HG03571 (cell line): Measurements from ENCODE around the gene ME1.
A peak's percentile ranks its signal among the peaks of the same experiment; 100 is the strongest.
"Not testable (repeated sequence)": the region's sequence is repeated elsewhere in the genome, so short reads cannot be mapped to it uniquely, and the experiment has no call there.

Experiments used
- ATAC-seq: cut with Tn5 transposase; IDR thresholded peaks from one replicate; pipeline ENCODE4 v1.9.1; 2021; ENCODE audit not compliant: unreplicated experiment

ME1 gene

GRCh38 chr6:83192871-83193746, 237.7 kb downstream of the ME1 start, which contains the start of the genes PGM3 and RWDD2A:
TSS of gene PGM3 (minus strand) at chr6:83193265. CDS start at chr6:83191012, 2,253 bp downstream.
TSS of gene RWDD2A (plus strand) at chr6:83193357. CDS start at chr6:83194452, 1,095 bp downstream.
- peak; percentile 99 for ATAC-seq

- ATAC-seq: no peak
Measured at GRCh38 chr6:83192456-83192855, 238.4 kb downstream of the ME1 start.

- not testable (repeated sequence) for ATAC-seq
Measured at GRCh38 chr6:83191974-83192373, 238.9 kb downstream of the ME1 start.

GRCh38 chr6:83190626-83191025, 240.2 kb downstream of the ME1 start:
- no peak for ATAC-seq

GRCh38 chr6:83188501-83188900, 242.3 kb downstream of the ME1 start:
- no peak for ATAC-seq

- ATAC-seq: no peak
Measured at GRCh38 chr6:83185096-83185495, 245.8 kb downstream of the ME1 start.

- ATAC-seq: no peak
Measured at GRCh38 chr6:83183082-83183828, 247.6 kb downstream of the ME1 start.

- no peak for ATAC-seq
Measured at GRCh38 chr6:83182114-83182513, 248.7 kb downstream of the ME1 start.

- ATAC-seq: no peak
Measured at GRCh38 chr6:83180426-83180950, 250.4 kb downstream of the ME1 start.

- ATAC-seq: no peak
Measured at GRCh38 chr6:83176246-83176645, 254.6 kb downstream of the ME1 start.

GRCh38 chr6:83169511-83169910, 261.3 kb downstream of the ME1 start:
- ATAC-seq: no peak

GRCh38 chr6:83169106-83169505, 261.7 kb downstream of the ME1 start:
- no peak for ATAC-seq

- ATAC-seq: no peak
Measured at GRCh38 chr6:83168556-83168955, 262.3 kb downstream of the ME1 start.

GRCh38 chr6:83167726-83168278, 263.0 kb downstream of the ME1 start:
- ATAC-seq: no peak
